ENCODE results near the gene PKM.
"Not testable (repeated sequence)": the region's sequence is repeated elsewhere in the genome, so short reads cannot be mapped to it uniquely, and the experiment has no call there.

Gene PKM

DNA sequence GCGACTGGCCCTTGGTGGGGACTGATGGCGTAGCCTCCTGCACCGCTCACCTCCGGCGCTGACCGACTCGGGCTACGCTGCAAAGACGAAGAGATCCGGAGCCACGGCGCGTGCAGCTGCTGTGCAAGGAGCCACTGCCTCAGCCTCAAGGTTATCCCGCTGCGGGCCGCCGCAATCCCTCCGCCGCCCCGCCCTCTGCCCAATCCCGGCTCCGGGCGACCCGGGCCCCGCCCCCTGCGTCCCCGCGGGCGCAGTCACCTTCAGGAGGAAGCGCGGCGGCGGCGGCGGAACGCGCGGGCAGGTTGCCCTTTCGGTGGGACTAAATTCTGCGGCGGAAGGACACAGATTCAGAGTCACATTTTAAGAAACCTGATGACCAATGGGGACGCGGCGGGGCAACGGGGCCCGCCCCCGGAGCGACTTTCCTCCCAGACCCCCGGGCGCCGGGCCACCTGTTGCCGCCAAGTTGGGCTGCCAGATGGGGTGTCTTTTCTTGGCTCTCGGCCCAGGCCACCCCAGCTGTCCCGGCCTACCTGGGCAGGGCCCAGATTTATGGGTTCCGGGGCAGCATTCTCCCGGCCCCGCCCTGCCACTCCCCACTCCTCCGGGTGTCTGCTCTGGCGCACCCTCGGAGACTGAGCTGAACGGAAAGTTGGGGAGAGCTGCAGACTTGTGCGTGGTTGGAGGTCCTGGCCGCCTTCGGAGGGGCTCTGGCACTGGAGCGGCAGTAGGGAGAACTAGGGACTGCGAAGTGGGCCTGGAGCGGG lies at the start of gene PKM:
PKM (minus strand) TSS at position 125 of the 767 bp plus-strand sequence. CDS start 12,093 bp downstream, outside the sequence.
- H3K4me3 ChIP-seq (ENCODE audit: low read depth, low read length): peak within 1 kb of the TSS; percentile 95
- TF ChIP-seq, protein P1, sequence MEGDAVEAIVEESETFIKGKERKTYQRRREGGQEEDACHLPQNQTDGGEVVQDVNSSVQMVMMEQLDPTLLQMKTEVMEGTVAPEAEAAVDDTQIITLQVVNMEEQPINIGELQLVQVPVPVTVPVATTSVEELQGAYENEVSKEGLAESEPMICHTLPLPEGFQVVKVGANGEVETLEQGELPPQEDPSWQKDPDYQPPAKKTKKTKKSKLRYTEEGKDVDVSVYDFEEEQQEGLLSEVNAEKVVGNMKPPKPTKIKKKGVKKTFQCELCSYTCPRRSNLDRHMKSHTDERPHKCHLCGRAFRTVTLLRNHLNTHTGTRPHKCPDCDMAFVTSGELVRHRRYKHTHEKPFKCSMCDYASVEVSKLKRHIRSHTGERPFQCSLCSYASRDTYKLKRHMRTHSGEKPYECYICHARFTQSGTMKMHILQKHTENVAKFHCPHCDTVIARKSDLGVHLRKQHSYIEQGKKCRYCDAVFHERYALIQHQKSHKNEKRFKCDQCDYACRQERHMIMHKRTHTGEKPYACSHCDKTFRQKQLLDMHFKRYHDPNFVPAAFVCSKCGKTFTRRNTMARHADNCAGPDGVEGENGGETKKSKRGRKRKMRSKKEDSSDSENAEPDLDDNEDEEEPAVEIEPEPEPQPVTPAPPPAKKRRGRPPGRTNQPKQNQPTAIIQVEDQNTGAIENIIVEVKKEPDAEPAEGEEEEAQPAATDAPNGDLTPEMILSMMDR (IDR thresholded peaks at IDR 0.05; ENCODE audit: low read depth, low read length): no peak

DNA sequence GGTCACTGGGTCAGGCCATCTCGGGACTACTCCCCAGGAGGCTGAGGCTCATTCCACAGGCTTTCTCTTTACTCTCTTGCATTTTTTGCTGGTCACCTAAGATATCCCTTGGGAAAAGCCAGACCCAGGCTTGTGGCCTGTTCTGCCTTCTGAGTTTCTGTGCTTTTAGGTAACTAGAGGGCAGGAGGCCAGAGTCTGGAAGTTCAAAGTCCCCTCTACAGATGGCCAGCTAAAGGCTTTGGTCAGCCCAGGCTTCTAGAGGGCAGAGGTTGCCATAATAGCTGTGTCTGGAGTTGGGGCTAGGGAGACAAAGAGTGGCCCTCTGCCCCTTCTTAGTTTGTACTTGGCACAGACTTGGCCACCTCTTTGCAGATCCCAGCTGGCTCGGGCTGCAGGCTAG lies 49.8 kb upstream of the PKM start:
- H3K4me3 ChIP-seq (ENCODE audit: low read depth, low read length): no peak overlapping the region
- TF ChIP-seq, protein P1 (IDR thresholded peaks at IDR 0.05; ENCODE audit: low read depth, low read length): no peak

DNA sequence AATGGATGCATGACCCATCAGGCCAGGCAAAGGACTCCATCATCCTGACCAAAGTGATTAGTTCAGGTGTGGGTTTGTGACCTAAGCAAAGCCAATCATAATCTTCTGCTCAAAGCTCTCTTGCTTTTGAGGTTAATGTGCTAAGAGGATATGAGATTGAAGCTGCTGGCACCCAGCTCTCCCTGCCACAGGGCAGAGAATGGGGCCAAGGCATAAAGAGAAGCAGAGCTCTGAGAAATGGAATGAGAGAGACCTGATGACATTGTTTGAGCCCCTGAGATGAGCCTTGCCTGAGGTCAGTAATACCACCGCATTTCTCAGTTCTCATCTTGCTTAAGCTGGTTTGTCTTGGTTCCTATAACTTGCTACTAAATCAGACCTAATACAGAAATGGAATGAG lies 47.7 kb upstream of the PKM start:
- TF ChIP-seq, protein P1 (IDR thresholded peaks at IDR 0.05; ENCODE audit: low read depth, low read length): no peak
- no peak overlapping the region for H3K4me3 ChIP-seq (ENCODE audit: low read depth, low read length)

DNA sequence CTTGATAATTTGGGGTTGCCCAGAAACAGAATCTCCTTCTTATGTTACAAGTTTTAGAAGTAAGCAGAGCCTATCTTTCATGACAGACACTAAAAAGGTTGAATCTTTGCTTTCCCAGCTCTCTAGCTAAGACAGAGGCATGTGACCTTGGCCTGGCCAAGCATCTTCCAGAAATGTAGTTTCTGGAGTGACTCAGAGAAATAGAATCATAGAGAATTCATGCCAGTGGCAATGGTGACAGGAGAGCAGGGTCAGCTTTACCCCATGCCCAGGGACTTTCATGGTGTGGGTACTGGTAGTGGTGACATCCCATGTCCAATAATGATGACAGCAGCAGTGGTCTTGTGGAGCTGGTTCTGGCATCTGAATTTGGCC lies 45.3 kb upstream of the PKM start:
- TF ChIP-seq, protein P1 (IDR thresholded peaks at IDR 0.05; ENCODE audit: low read depth, low read length): no peak
- no peak overlapping the region for H3K4me3 ChIP-seq (ENCODE audit: low read depth, low read length)

DNA sequence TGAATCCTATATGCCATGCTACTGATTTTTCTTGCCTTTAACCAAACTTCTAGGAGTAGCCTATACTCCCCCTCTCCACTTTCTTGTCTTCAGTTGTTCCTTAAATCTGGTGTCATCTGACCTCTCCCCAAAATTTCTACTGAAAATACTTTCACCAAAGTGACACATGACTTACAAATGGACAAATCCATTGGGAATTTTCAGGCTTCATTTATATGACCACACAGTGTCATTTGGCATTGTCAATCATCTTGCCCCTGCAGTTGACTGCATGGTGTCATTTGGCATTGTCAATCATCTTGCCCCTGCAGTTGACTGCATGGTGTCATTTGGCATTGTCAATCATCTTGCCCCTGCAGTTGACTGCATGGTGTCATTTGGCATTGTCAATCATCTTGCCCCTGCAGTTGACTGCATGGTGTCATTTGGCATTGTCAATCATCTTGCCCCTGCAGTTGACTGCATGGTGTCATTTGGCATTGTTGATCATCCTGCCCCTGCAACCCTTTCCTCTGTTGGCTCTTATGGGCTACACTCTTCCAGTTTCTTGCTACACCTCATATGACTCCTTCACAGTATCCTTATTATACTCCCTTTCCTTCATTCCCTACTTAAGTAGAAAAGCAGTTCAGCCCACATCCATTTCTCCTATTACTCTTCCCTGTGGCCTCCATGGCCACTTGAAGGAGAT lies 44.8 kb upstream of the PKM start:
- H3K4me3 ChIP-seq (ENCODE audit: low read depth, low read length): not testable (repeated sequence)

DNA sequence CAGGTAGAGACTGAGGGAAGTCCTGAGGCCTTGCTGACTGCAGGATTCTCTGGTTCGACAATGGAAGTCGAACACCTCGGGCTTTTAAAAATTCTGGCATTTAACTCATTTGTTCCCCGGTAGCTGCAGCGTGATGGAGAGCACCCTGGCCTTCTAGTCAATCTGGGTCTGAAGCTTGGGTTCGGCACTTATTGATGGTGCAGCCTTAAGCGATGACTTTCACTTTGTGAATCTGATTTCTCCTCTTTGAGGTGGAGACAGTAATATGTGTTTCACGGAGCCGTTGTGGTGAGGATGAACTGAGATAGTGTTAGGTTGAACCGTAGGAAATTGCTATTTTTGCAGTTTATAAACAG lies 42.0 kb upstream of the PKM start:
- TF ChIP-seq, protein P1 (IDR thresholded peaks at IDR 0.05; ENCODE audit: low read depth, low read length): no peak
- H3K4me3 ChIP-seq (ENCODE audit: low read depth, low read length): peak overlapping the region; percentile 56

DNA sequence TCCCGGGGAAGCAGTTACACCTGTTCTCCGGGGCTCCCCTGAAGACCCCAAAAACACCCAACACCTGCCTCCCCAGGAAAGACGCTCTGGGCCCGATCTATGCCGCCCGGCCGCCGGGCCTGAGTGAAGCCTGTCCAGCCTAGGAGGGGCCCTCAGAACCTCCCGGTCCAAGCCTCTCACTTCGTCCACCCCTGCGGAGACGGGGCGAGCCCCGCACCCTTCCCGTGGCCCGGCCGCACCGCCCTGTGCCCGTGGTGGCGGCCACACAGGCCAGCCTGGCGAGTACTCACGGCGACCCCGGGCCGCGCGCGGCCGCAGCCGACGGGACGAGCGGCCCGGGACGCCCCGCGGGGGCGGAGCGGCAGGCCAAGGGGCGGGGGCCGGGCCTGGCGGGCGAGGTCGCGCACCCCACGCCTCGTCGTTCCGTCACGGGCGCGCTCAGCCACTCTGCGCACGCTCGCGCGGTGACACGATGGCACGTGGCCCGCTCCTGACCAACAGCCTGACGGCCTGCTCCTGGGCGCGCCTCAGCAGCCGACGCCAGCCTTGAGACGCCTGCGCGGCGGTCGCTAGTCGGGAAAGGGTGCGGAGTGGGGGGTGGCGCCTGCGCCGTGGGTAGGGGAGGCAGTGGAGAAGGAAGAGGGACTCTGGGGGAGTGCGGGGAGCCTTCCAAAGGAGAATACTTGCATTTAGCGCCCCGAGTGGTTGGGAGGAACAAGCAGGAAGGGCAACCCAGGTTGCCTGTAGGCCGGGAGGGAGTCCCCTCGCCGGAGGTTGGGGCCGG lies 41.4 kb upstream of the PKM start, which contains the start of gene PARP6:
PARP6 (minus strand) TSS at position 342 of the 784 bp plus-strand sequence. CDS start 5,077 bp downstream, outside the sequence.
- TF ChIP-seq, protein P1 (IDR thresholded peaks at IDR 0.05; ENCODE audit: low read depth, low read length): peak; percentile 37
- H3K4me3 ChIP-seq (ENCODE audit: low read depth, low read length): peak within 1 kb of the TSS; percentile 80
